GM19397 (cell line): Measurements from ENCODE around the gene CADM1.

Source experiments
- ATAC-seq: cut with Tn5 transposase; IDR thresholded peaks from one replicate; pipeline ENCODE4 v1.9.1; 2021; ENCODE audit warnings: mild to moderate bottlenecking, moderate library complexity; ENCODE audit not compliant: unreplicated experiment

The CADM1 gene

DNA sequence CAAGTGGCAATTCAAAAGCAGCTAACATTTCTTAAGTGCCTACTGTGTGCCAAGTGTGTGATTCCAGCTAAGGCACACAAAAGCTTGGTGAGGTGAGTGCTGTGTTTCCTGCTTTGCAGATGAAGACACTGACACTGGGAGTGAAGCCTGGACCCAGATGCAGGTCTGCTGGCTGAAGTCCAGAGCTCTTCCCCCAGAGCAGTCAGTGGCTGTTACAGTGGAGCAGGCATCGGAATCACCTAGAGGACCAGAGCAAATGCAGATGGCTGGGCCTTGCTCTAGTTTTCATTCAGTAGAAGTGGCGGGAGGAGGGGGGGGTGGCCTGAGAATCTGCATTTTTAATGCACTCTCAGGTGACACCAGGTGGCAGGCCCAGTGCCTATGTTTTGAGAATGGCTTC is 342.3 kb downstream of the CADM1 start:
- no peak for ATAC-seq

DNA sequence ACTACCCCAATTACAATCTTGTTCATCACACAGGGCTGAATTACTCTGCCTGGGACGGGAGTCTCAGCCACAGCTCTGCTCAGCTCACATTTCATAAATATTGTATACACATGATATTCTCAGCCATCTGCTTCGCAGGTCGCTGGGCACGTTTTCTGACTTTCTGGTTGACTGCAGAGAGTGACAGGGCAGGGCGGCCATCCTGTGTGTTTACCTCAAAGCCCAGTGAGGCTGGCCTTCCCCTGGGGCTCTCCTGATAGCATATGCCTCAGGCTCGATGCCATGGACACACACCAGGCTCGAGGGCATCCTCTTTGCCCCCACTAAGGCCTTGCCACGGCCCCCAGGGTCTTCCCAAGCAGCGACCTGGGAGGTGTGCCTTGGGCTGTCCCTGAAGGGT is 345.0 kb downstream of the CADM1 start:
- ATAC-seq: no peak

DNA sequence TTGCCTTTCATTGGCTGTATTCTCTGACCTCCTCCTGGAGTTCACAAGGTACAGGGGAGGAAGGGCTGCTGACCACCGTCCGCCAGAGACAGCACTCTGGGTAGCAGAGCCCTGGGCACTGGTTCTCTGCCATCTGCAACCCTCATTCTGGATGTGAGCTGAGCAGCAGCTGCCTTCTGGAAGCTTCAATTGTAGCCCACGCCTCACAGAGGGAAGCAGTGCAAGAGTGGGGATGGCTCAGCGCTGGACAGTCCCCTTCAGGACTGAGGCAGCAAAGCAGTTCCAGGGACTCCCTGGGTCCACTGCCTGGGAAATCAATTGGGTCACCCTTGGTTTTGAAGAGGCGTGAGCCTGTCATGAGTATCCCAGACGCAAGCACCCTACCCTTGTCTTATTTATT is 346.2 kb downstream of the CADM1 start:
- no peak for ATAC-seq

DNA sequence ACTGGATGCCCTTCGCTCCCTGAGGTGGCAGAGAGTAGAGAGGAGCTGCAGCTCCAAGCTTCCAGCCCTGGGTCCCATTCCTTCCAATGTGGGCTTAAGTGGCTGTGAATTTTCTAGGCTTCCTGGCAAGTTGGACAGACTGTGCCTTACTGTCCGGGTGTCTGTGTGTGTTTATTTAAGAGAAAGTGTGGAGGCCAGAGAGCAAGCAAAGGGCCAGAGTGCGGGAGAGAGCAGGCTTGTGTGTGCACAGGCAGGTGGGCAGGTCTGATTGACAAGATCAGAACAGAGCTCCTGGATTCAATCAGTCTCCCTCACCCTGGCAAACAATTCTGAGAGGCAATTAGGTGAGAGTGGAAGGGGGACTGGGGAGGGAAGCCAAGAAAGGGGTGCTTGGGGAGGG is 347.0 kb downstream of the CADM1 start:
- no peak for ATAC-seq

DNA sequence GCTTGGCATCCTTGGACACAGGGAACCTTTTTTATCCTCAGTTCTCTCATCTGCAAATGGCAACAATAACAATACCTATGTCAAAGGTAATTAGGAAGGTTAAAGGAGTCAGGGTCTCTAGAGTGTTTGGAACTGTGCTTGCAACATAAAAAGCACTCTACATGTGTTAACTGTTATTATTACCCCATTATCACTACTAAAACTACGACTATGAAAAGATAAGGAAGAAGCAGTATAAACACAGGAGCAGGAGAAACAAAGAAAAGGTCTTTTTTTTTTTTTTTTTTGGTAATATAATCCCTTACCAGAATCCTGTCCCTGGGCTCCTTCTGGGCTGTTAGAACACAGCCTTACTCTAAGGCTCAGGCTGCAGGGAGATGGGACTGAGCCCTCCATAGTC is 348.2 kb downstream of the CADM1 start:
- no peak for ATAC-seq

DNA sequence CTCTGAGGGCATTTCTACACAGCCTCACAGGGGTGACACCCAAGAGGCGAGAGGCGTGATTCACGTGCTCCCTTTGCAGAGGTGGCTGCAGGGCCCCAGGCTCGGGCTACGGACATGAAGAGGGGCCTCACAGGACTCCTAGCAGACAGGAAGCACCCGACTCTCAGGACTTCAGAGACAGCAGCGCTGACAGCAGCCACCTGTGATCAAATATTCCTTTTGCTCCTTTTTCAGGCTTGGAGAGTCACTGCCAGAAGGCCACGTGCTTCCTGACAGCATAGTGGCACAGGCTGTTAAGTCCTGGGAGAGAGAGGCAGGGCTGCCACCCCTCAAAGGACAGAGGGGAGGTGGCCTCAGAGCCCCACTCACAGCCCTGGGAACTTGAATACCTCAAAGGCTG is 348.9 kb downstream of the CADM1 start:
- no peak for ATAC-seq

DNA sequence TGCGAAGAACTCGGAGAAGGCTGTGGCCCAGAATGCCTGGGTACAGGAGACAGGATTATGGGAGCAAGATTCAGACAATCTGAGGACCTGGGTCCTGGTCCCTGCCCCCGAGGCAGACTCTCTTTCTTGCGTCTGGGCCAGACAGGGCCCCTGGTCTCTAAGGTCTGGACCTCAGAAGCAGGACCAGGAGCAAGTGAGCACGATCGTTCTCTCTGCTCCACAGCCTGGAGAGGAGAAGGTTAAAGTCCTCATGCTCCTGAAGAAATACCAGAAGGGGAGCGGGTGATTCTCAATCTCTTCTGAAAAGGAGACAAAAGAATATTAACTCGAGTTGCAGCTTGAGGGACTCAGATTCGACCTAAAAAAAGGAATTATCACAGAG is 349.9 kb downstream of the CADM1 start:
- no peak for ATAC-seq

DNA sequence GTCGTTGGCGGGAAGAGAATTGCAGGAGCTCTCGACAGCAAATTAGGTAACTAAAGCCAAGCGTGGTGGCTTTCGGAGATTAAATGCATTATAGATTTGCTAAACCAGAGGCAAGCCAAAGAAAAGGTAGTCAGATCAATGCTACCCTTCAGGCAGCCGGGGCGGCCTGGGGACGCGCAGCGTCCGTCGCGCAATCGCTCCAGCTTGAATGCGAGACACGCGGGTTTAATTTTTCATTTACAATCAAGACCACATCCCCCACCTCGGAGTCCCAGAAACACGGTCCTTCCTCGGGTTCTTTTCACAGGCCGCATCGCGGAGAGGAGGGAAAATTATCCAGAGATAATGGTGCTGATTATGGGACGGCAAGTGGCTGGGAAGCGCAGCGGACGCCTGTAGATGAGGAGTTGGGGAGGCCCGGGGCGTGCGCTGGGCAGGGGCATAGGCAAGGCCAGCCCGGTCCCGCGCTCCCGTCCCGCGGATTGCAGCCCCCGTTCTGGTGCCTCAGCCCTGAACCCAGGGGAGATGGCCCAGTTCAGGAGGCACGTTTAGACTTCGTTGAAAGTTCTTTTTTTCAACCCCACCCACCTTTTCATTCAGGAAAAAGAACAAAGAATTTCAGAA is 350.4 kb downstream of the CADM1 start:
- ATAC-seq: no peak

DNA sequence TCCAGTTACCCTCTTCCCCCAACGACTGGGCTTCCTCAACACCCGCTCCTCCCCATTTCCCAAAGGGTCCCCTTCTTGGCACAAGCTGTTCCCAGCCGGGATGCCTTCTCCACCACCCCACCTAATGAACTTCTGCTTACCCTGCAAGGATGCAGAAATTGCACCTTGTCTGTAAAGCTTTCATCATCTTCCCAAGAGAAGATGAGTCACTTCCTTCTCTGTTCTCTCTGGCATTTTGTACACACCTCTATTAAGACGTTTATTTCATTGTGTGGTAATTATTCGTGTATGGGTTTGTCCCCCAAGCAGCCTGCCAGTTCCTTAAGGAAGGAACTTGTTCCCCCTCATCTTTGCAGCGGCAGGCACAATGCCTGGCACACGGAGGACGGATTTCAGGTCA is 351.1 kb downstream of the CADM1 start:
- no peak for ATAC-seq

DNA sequence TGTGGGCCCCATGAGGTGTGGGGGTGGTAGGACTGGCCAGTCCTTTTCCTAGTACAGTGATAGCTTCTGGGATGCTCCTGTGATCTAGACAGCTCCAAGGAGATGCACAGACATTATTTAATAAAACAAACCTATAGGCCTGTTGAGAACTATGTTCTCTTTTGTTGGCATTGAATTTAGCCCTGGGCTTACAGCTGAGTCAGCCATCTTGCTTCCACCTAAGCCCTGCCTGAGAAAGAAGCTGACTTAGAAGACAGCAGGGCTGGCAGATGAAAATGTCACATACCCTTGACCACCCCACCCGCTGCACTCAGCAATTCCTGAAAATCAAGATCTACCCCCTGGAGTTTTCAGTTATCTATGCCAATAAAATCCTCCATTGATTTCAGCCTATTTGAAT is 353.2 kb downstream of the CADM1 start:
- ATAC-seq: no peak

DNA sequence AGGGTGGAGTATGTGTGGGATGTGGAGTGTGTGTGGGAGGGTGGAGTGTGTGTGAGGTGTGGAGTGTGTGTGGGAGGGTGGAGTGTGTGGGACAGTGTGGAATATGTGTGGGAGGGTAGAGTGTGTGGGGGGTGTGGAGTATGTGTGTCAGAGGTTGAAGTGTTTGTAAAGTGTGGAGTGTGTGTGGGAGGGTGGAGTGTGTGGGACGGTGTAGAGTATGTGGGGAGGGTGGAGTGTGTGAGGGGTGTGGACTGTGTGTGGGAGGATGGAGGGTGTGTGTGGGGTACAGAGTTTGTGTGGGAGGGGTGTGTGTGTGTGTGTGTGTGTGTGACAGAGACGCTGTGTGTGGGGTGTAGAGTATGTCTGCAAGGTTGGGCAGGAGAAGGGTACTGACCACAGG is 355.5 kb downstream of the CADM1 start:
- no peak for ATAC-seq

DNA sequence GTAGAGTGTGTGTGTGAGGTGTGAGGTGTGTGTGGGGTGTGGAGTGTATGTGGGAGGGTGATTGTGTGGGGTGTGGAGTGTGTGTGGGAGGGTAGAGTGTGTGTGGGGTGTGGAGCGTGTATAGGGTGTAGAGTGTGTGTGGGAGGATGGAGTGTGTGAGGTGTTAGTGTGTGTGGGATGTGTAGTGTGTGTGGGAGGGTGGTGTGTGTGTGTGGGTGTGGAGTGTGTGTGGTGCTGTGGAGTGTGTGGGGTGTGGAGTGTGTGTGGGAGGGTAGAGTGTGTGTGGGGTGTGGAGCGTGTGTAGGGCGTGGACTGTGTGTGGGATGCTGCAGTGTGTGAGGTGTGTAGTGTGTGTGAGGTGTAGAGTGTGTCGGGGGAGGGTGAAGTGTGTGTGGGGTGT is 356.1 kb downstream of the CADM1 start:
- ATAC-seq: no peak

DNA sequence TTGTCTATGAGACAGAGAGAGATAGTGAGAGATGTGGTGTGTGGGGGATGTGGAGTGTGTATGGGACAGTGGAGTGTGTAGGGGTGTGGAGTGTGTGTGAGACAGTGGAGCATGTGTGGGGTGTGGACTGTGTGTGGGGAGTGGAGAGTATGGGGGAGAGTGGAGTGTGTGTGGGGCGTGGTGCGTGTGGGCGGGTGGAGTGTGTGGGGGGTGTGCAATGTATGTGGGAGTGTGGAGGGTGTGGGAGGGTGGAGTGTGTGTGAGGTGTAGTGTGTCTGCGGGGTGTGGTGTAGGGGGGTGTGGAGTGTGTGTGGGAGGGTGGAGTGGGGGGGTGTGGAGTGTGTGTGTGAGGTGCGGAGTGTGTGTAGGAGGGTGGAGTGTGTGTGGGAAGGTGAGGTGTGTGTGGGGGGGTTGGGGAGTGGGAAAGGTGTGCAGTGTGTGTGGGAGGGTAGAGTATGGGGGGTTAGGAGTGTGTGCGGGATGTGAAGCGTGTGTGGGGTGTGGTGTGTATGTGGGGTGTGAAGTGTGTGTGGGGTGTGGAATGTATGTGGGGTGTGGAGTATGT is 356.9 kb downstream of the CADM1 start:
- ATAC-seq: no peak

DNA sequence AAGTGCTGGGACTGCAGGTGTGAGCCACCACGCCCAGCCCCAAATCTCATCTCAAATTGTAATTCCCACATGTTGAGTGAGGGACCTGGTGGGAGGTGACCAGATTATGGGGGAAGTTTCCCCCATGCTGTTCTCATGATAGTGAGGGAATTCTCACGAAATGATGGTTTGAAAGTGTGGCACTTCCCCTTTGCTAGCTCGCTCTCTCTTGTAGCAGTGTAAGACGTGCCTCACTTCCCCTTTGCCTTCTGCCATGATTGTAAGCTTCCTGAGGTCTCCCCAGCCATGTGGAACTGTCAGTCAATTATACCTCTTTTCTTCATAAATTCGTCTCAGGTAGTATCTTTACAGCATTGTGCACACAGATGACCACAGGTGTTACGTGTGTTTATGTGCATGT is 357.8 kb downstream of the CADM1 start:
- no peak for ATAC-seq

DNA sequence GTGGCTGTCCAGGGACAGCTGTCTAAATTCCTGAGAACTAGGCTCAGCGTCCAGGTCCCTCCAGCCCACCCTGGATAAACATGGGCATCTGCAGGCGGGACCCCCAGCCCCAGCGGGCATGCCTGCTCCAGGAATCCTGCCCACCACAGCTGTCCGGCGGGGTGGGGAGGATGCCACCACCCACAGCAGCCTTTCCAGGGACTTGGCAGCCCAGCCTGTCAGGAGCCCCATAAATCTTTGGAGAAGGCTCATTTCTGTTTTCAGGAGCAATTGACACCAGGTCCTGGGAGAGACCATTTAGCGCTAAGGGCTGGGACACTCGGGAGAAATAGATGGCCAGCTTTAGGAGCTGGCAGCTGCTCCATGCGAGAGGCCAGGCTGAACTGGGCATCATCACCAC is 358.9 kb downstream of the CADM1 start:
- ATAC-seq: no peak

DNA sequence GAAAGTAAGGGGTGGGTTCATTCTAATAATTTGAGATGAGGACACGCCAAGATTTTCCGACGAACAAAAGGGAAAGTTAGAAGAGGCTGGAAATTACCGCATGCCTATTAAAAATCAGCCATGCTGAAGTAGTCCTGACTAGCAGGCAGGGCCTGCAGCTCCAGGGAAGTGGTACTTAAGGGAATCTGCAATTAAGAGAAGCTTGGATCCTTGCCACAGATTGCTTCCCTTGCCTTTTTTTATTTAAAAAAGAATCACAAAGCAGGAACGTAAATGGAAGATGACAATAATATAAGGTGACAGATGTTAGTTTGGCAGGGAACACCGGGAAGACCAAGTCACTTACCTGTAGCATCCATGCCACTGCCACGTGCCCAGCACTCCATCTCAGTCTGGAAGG is 359.3 kb downstream of the CADM1 start:
- no peak for ATAC-seq

DNA sequence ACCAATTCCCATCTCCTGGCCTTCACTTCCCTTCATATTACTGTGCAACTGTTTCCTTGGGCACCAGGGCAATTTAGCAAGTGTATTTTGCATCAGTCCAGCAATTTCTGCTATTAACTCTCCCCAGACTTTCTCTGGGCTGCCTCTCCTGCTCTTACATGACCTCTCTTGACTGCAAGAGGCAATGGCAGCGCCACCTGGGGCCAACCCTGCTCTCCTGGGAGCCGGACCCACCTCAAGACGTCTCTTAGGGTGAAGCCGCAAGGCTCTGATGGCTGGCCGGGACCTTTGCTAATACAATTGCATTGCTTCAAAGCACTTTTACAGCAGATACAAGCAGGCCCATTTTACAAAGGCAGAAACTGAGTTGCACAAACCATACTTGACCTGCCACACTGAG is 360.2 kb downstream of the CADM1 start:
- no peak for ATAC-seq

DNA sequence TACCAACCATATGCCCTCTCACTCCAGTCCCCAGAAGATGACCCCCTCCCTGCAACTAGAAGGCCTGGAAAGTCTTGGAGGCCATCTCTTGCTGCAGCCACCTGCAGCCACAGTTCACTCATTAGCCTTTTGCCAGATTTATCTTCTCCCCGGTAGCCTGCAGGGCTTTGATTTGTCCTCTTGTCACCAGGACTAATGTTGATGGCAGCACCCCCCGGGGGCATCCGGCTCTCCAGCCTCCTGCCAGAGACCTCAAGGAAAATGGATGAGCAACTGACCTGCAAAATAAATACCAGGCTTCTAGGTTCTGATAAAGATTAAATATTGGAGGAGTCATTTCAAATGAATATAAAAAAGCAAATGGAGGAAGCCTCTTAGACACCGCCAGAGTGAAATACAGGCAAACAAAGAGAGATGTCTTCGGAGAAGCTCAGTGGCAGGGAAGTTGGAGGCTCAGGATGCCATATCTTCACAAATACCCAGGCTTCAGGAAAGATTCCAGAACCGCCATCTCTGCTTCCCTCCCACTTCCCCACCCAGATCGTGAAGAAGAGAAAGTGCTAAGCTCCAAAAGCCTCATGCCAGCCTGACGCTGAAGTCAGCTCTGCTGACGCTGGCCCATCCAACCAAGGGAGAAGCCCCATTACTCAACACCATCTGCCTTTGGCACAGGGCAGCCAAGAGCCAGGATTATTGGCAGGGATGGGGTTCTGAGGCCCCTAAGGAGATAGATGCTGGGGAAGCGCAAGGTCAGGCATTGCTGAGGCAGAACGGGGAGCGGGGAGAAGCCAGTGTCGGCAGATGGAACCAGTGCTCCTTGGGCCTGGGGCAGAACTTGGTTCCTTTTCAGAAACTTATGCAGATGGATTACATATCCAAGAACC is 362.7 kb downstream of the CADM1 start:
- ATAC-seq: no peak

DNA sequence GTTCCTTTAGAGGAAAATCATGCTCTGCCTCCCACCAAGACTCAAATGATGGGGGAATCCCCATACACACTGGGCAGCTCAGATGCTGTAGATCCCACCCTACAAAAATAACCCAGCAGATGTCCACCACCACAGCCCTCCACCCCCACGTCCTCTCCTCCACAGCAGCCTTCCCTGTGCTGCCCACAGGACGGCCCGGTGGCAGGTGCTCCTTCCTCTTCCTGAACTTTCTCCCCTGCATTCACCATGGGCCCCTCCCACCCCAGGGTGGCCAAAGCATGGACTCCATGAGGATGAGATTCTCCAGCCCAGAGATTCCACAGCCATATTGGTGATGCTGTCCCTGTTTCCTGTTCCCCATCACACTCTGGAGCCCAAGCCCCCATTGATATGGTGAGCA is 368.3 kb downstream of the CADM1 start:
- no peak for ATAC-seq

DNA sequence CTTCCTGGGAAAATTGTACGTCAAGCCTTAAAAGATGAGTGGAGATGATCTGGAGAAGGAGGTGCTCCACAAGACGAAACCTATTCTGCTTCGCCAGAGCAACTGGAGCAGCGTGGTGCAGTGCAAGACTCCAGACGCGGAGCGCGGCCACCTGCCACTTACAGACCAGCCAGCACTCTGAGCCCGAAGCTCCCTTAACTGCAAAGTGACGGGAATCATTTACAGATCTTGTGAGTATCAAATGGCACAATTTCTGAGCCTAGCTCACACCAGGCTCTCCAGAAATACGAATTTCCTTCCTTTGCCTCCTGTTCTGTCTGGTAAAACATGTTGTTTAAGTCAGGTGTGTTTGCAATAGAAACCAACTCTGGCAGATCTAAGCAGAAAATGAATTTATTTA is 369.3 kb downstream of the CADM1 start:
- no peak for ATAC-seq

DNA sequence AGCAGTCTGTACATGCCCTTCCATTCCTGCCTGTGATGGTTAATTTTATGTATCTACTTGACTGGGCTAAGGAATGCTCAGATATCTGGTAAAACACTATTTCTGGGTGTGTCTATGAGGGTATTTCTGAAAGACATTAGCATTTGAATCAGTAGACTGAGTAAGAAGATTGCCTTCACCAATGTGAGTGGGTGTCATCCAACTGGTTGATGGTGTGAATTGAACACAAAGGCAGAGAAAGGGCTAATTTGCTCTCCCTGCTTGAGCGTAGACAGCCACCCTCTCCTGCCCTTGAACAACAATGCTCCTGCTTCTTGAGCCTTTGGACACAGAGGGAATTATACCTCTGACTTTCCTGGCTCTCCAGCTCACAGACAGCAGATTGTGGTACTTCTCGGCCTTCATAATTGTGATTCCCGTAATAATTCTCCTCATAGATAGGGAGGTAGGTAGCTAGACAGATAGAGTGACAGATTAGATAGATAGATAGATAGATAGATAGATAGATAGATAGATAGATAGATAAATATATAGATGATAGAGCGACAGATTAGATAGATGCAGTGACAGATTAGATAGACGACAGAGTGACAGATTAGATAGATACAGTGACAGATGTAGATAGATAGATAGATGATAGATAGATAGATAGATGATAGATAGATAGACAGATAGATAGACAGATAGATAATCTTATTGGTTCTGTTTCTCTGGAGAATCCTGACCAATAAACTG is 370.6 kb downstream of the CADM1 start:
- ATAC-seq: no peak
